ENCODE results near the gene DSG3.

The DSG3 gene

DNA sequence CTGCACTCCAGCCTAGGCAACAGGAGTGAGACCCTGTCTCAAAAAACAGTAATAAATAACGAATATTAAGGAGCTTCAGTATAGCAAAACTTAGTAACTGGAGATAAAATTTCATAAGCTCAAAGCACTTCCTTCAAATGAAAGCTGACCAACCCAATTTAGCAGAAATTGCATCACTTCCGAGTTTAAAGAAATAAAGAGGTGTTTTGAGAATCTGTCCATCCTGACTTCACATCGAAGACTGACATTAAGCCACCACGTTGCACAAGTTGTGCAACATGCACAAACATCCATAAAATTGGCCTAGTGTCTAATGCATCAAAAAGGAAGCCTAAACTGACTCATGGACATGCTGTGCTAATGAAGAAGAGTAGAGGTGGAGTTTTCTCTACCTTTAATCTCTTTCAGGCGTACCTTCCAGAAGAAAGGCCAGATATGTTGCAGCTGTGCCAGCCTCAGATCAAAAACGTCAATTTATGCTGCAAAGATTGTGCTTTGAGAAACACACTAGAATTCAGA is 7.7 kb upstream of the DSG3 start:
- no peak for TF ChIP-seq EZH2phosphoT487 (IDR thresholded peaks at IDR 0.05; ENCODE audit: borderline replicate concordance)
- TF ChIP-seq, protein P1, sequence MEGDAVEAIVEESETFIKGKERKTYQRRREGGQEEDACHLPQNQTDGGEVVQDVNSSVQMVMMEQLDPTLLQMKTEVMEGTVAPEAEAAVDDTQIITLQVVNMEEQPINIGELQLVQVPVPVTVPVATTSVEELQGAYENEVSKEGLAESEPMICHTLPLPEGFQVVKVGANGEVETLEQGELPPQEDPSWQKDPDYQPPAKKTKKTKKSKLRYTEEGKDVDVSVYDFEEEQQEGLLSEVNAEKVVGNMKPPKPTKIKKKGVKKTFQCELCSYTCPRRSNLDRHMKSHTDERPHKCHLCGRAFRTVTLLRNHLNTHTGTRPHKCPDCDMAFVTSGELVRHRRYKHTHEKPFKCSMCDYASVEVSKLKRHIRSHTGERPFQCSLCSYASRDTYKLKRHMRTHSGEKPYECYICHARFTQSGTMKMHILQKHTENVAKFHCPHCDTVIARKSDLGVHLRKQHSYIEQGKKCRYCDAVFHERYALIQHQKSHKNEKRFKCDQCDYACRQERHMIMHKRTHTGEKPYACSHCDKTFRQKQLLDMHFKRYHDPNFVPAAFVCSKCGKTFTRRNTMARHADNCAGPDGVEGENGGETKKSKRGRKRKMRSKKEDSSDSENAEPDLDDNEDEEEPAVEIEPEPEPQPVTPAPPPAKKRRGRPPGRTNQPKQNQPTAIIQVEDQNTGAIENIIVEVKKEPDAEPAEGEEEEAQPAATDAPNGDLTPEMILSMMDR (conservative IDR thresholded peaks at IDR 0.05; ENCODE audit: low read length), result no peak
- H3K4me2 ChIP-seq (ENCODE audit: low read depth, low read length, poor library complexity, severe bottlenecking), result no peak overlapping the region
- no peak overlapping the region for H2AFZ ChIP-seq (ENCODE audit: low read length)
- H3K9ac ChIP-seq (ENCODE audit: low read depth, low read length, poor library complexity, severe bottlenecking), result no peak overlapping the region
- H4K20me1 ChIP-seq (ENCODE audit: insufficient read depth, low read length, poor library complexity, severe bottlenecking), result no peaks in the 10 kb centered on the region
- no peaks in the 10 kb centered on the region for H3K36me3 ChIP-seq (ENCODE audit: insufficient read depth, low read length)
- no peaks in the 10 kb centered on the region for H3K9me3 ChIP-seq (ENCODE audit: insufficient read depth, low read depth, low read length)
- peaks cover 5% of the 10 kb centered on the region for H3K27me3 ChIP-seq (ENCODE audit: insufficient read depth, low read length, poor library complexity, severe bottlenecking)
- no peaks in the 10 kb centered on the region for H3F3A ChIP-seq (ENCODE audit: low read depth)
- H3K4me3 ChIP-seq (ENCODE audit: low read length, poor library complexity, severe bottlenecking), result no peak overlapping the region
- H3K4me1 ChIP-seq (ENCODE audit: insufficient read depth, low read length, poor library complexity, severe bottlenecking), result no peaks in the 10 kb centered on the region
- no peaks in the 10 kb centered on the region for H3K9me2 ChIP-seq (replicated peaks; ENCODE audit: low read depth, low read length)
- no peaks in the 10 kb centered on the region for H3K79me2 ChIP-seq (ENCODE audit: insufficient read depth, low read length)

DNA sequence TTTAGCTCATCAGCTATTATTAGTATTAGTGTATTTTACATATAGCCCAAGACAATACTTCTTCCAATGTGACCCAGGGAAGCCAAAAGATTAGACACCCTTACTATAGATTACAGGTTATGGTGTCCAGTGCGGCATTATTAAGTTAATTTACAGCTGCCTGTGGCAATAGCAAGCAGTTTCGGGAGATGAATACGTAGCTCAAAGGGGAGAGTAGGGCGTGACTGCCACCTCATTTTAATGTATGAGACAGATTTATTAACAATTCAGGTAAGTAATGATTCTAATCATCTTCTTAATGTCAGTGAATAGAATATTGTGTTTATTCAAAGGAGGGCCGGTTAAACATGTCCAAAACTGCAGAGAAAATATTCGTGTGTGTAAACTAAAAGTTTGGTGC is 6.8 kb upstream of the DSG3 start:
- Histone ChIP-seq H3K9me3 (ENCODE audit: insufficient read depth, low read depth, low read length) (no peaks in the 10 kb centered on the region), H2AFZ (ENCODE audit: low read length) (no peak overlapping the region), H3K36me3 (ENCODE audit: insufficient read depth, low read length) (no peaks in the 10 kb centered on the region), H3F3A (ENCODE audit: low read depth) (no peaks in the 10 kb centered on the region), H4K20me1 (ENCODE audit: insufficient read depth, low read length, poor library complexity, severe bottlenecking) (no peaks in the 10 kb centered on the region), H3K27me3 (ENCODE audit: insufficient read depth, low read length, poor library complexity, severe bottlenecking) (peaks cover 5% of the 10 kb centered on the region), H3K4me2 (ENCODE audit: low read depth, low read length, poor library complexity, severe bottlenecking) (no peak overlapping the region), H3K4me3 (ENCODE audit: low read length, poor library complexity, severe bottlenecking) (no peak overlapping the region), H3K4me1 (ENCODE audit: insufficient read depth, low read length, poor library complexity, severe bottlenecking) (no peaks in the 10 kb centered on the region), H3K9ac (ENCODE audit: low read depth, low read length, poor library complexity, severe bottlenecking) (no peak overlapping the region), H3K9me2 (replicated peaks; ENCODE audit: low read depth, low read length) (0 out of 2 replicates have a peak, but pooled peaks cover 3% of the 10 kb centered on the region), H3K79me2 (ENCODE audit: insufficient read depth, low read length) (no peaks in the 10 kb centered on the region)
- TF ChIP-seq, protein P1 (conservative IDR thresholded peaks at IDR 0.05; ENCODE audit: low read length), result no peak
- no peak for TF ChIP-seq EZH2phosphoT487 (IDR thresholded peaks at IDR 0.05; ENCODE audit: borderline replicate concordance)

DNA sequence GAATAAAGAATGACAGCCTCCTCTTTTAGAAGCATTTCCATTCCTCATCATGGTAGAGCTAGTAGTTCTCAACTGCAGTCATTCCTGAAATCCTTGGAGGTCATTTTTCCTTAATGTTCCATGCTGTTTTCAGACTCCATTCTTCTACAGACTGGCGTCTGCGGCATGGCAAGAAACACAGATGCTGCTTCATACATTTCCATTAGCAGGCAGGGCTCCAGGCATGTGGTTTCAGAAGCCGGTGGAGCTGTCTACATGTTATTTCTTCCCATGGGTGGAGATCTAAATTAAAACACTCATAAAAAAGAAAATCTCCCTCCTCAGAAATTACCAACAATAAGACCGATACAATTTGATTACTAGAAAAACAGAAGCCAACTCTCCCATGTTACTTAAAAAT is 6.0 kb upstream of the DSG3 start:
- H3K9me2 ChIP-seq (replicated peaks; ENCODE audit: low read depth, low read length), result 0 out of 2 replicates have a peak, but pooled peaks cover 3% of the 10 kb centered on the region
- H4K20me1 ChIP-seq (ENCODE audit: insufficient read depth, low read length, poor library complexity, severe bottlenecking), result no peaks in the 10 kb centered on the region
- TF ChIP-seq, protein P1 (conservative IDR thresholded peaks at IDR 0.05; ENCODE audit: low read length), result no peak
- TF ChIP-seq EZH2phosphoT487 (IDR thresholded peaks at IDR 0.05; ENCODE audit: borderline replicate concordance), result no peak
- no peaks in the 10 kb centered on the region for H3K4me1 ChIP-seq (ENCODE audit: insufficient read depth, low read length, poor library complexity, severe bottlenecking)
- H3K4me3 ChIP-seq (ENCODE audit: low read length, poor library complexity, severe bottlenecking), result no peak overlapping the region
- no peak overlapping the region for H3K4me2 ChIP-seq (ENCODE audit: low read depth, low read length, poor library complexity, severe bottlenecking)
- no peaks in the 10 kb centered on the region for H3F3A ChIP-seq (ENCODE audit: low read depth)
- no peaks in the 10 kb centered on the region for H3K36me3 ChIP-seq (ENCODE audit: insufficient read depth, low read length)
- no peaks in the 10 kb centered on the region for H3K79me2 ChIP-seq (ENCODE audit: insufficient read depth, low read length)
- no peak overlapping the region for H2AFZ ChIP-seq (ENCODE audit: low read length)
- no peaks in the 10 kb centered on the region for H3K9me3 ChIP-seq (ENCODE audit: insufficient read depth, low read depth, low read length)
- no peak overlapping the region for H3K9ac ChIP-seq (ENCODE audit: low read depth, low read length, poor library complexity, severe bottlenecking)
- peaks cover 5% of the 10 kb centered on the region for H3K27me3 ChIP-seq (ENCODE audit: insufficient read depth, low read length, poor library complexity, severe bottlenecking)

Measured in Loucy (cell line).